ENCODE measurements around the gene ESR1.

DNA sequence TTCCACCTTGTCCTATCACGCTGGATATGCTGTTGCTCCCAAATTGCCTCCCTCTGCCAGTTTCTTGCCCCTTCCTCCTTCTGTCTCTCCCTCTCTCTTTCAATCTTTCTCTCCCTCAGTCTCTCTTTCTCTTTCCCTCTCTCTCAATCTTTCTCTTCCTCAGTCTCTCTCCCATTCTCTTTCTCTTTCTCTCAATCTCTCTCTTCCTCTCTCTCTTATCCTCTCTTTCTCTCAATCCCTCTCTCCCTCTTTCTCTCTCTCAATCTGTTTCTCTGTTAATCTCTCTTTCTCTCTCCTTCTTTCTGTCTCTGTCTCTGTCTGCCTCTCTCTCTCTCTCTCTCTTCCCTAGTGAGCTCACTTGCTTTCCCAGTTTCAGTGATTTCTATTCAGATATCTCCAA is 245.8 kb downstream of the ESR1 start:
- TF ChIP-seq, protein P1, sequence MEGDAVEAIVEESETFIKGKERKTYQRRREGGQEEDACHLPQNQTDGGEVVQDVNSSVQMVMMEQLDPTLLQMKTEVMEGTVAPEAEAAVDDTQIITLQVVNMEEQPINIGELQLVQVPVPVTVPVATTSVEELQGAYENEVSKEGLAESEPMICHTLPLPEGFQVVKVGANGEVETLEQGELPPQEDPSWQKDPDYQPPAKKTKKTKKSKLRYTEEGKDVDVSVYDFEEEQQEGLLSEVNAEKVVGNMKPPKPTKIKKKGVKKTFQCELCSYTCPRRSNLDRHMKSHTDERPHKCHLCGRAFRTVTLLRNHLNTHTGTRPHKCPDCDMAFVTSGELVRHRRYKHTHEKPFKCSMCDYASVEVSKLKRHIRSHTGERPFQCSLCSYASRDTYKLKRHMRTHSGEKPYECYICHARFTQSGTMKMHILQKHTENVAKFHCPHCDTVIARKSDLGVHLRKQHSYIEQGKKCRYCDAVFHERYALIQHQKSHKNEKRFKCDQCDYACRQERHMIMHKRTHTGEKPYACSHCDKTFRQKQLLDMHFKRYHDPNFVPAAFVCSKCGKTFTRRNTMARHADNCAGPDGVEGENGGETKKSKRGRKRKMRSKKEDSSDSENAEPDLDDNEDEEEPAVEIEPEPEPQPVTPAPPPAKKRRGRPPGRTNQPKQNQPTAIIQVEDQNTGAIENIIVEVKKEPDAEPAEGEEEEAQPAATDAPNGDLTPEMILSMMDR (conservative IDR thresholded peaks at IDR 0.05), result no peak
- TF ChIP-seq ZFX (IDR thresholded peaks at IDR 0.05), result no peak

Data from C4-2B (cell line).